ENCODE data around the gene NAP1L5.
A peak's percentile ranks its signal among the peaks of the same experiment; 100 is the strongest.

NAP1L5 gene, protein sequence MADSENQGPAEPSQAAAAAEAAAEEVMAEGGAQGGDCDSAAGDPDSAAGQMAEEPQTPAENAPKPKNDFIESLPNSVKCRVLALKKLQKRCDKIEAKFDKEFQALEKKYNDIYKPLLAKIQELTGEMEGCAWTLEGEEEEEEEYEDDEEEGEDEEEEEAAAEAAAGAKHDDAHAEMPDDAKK

GRCh38 chr4:88697588-88698329, at the start of gene NAP1L5:
NAP1L5 (minus strand) TSS chr4:88697829; CDS start chr4:88697754, 75 bp downstream.
- Mint-ChIP-seq H3K4me1 (peaks cover 18% of the 10 kb centered on the region), H3K9me3 (no peaks in the 10 kb centered on the region), H3K27me3 (no peaks in the 10 kb centered on the region), H3K4me3 (peak within 1 kb of the TSS; percentile 91), H3K27ac (peak within 1 kb of the TSS; percentile 79), H3K36me3 (peaks cover 3% of the 10 kb centered on the region)

- Mint-ChIP-seq H3K27me3 (no peaks in the 10 kb centered on the region), H3K36me3 (peaks cover 11% of the 10 kb centered on the region), H3K9me3 (no peaks in the 10 kb centered on the region), H3K4me1 (no peaks in the 10 kb centered on the region), H3K27ac (no peak overlapping the region), H3K4me3 (no peak overlapping the region)
Observed at GRCh38 chr4:88747351-88747750, 49.7 kb upstream of the NAP1L5 start.

GRCh38 chr4:88746206-88746605, 48.6 kb upstream of the NAP1L5 start:
- no peaks in the 10 kb centered on the region for H3K9me3 Mint-ChIP-seq
- H3K27ac Mint-ChIP-seq, result no peak overlapping the region
- H3K27me3 Mint-ChIP-seq, result no peaks in the 10 kb centered on the region
- no peak overlapping the region for H3K4me3 Mint-ChIP-seq
- peaks cover 12% of the 10 kb centered on the region for H3K36me3 Mint-ChIP-seq
- no peaks in the 10 kb centered on the region for H3K4me1 Mint-ChIP-seq

GRCh38 chr4:88745581-88746163, 48.0 kb upstream of the NAP1L5 start:
- H3K4me3 Mint-ChIP-seq, result no peak overlapping the region
- H3K4me1 Mint-ChIP-seq, result no peaks in the 10 kb centered on the region
- H3K9me3 Mint-ChIP-seq, result no peaks in the 10 kb centered on the region
- H3K27me3 Mint-ChIP-seq, result no peaks in the 10 kb centered on the region
- H3K36me3 Mint-ChIP-seq, result peaks cover 12% of the 10 kb centered on the region
- H3K27ac Mint-ChIP-seq, result no peak overlapping the region

- Mint-ChIP-seq H3K36me3 (peaks cover 12% of the 10 kb centered on the region), H3K4me1 (peaks cover 2% of the 10 kb centered on the region), H3K27me3 (no peaks in the 10 kb centered on the region), H3K27ac (no peak overlapping the region), H3K9me3 (no peaks in the 10 kb centered on the region), H3K4me3 (no peak overlapping the region)
Observed at GRCh38 chr4:88745175-88745574, 47.5 kb upstream of the NAP1L5 start.

- H3K36me3 Mint-ChIP-seq, result peaks cover 10% of the 10 kb centered on the region
- H3K27ac Mint-ChIP-seq, result no peak overlapping the region
Observed at GRCh38 chr4:88744609-88745008, 47.0 kb upstream of the NAP1L5 start.

DNA sequence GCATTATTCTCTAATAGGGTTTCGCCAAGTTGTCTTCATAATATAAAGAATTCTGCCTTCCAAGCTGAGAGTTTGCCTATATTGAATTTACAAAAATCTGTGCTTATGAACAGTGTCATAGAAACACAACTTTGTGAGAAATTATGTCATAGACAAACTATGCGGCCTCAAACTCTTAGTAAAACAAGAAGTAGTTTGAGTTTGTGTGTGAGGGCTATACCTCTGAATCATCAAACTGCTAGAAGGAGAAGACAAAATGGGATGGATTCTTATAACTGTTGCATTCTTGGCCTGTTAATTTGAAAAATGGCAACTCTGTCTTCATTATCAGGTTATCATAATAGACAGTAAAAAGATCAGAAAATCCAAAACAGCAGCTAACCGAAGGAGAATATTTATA, 46.1 kb upstream of the NAP1L5 start:
- Mint-ChIP-seq H3K36me3 (peaks cover 5% of the 10 kb centered on the region), H3K4me3 (no peak overlapping the region), H3K4me1 (peaks cover 9% of the 10 kb centered on the region), H3K27me3 (no peaks in the 10 kb centered on the region), H3K9me3 (no peaks in the 10 kb centered on the region), H3K27ac (no peak overlapping the region)

More at GRCh38 chr4:88744609-88745008, 47.0 kb upstream of the NAP1L5 start:
- H3K4me3 Mint-ChIP-seq, result no peak overlapping the region
- peaks cover 6% of the 10 kb centered on the region for H3K4me1 Mint-ChIP-seq
- no peaks in the 10 kb centered on the region for H3K27me3 Mint-ChIP-seq
- no peaks in the 10 kb centered on the region for H3K9me3 Mint-ChIP-seq

DNA sequence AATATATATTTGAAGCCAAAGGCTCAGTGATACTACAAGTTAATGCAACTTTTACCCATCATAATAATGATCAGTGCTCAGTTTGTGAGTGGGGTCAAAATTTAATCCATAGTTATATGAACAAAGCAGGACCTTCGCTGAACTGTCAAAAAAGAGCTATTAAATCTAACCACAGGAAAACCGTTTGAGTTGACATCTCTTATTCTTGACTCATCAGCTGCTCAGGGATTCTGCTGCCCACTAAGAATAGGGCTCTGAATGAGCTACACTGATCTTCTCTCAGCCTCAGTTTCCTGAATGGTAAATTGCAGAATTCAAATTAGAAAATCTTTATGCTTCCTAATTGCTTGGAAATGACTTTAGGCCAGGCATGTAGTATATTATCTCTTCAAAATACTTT, 44.9 kb upstream of the NAP1L5 start:
- Mint-ChIP-seq H3K4me3 (no peak overlapping the region), H3K36me3 (peaks cover 5% of the 10 kb centered on the region), H3K4me1 (peaks cover 20% of the 10 kb centered on the region), H3K9me3 (no peaks in the 10 kb centered on the region), H3K27me3 (no peaks in the 10 kb centered on the region), H3K27ac (no peak overlapping the region)

GRCh38 chr4:88738180-88738579, 40.6 kb upstream of the NAP1L5 start:
- Mint-ChIP-seq H3K36me3 (peaks cover 2% of the 10 kb centered on the region), H3K27ac (no peak overlapping the region), H3K4me3 (no peak overlapping the region), H3K9me3 (no peaks in the 10 kb centered on the region), H3K27me3 (no peaks in the 10 kb centered on the region), H3K4me1 (peaks cover 29% of the 10 kb centered on the region)

GRCh38 chr4:88737307-88737941, 39.8 kb upstream of the NAP1L5 start:
- Mint-ChIP-seq H3K27ac (no peak overlapping the region), H3K27me3 (no peaks in the 10 kb centered on the region), H3K9me3 (no peaks in the 10 kb centered on the region), H3K4me3 (peak overlapping the region; percentile 81), H3K36me3 (peaks cover 2% of the 10 kb centered on the region), H3K4me1 (peaks cover 29% of the 10 kb centered on the region)

- Mint-ChIP-seq H3K4me3 (no peak overlapping the region), H3K9me3 (no peaks in the 10 kb centered on the region), H3K27me3 (no peaks in the 10 kb centered on the region), H3K4me1 (peaks cover 29% of the 10 kb centered on the region), H3K36me3 (peaks cover 1% of the 10 kb centered on the region), H3K27ac (no peak overlapping the region)
Observed at GRCh38 chr4:88736264-88736663, 38.6 kb upstream of the NAP1L5 start.

- Mint-ChIP-seq H3K27ac (no peak overlapping the region), H3K27me3 (no peaks in the 10 kb centered on the region), H3K9me3 (no peaks in the 10 kb centered on the region), H3K36me3 (no peaks in the 10 kb centered on the region), H3K4me3 (no peak overlapping the region), H3K4me1 (peaks cover 29% of the 10 kb centered on the region)
Observed at GRCh38 chr4:88735564-88735963, 37.9 kb upstream of the NAP1L5 start.

GRCh38 chr4:88734403-88734949, 36.8 kb upstream of the NAP1L5 start:
- Mint-ChIP-seq H3K4me3 (no peak overlapping the region), H3K27ac (no peak overlapping the region), H3K4me1 (peaks cover 22% of the 10 kb centered on the region), H3K9me3 (no peaks in the 10 kb centered on the region), H3K36me3 (no peaks in the 10 kb centered on the region), H3K27me3 (no peaks in the 10 kb centered on the region)

DNA sequence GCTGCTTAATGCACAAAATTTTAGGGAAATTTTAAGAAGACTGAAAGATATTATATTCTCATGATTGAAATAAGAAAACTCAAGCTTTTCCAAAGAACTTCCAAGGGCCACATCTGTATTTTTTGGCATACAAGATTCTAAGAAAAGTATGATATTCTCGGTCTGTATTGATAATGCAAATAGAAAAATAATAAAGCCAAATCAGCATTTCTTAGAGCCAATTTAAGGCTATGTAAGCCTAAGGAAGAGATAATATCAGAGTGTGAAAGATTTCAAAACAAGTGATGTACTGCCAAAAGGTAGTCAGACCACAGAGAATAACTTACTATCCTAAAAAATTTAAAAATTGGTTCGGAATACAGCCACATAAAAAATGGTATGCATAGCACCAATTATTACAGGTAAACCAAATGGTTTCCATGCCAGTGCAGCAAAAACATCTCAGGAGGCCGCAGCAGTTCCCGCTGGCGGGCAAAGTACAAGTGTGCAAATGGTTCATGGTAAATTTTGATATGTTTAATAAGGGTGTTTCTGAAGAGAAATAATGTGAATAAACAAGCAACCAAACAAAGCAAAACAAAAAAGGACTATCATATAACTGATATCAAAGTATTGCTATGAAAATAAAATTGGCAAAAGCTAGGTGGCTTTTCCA, 35.2 kb upstream of the NAP1L5 start:
- Mint-ChIP-seq H3K9me3 (no peaks in the 10 kb centered on the region), H3K27me3 (no peaks in the 10 kb centered on the region), H3K4me1 (peaks cover 11% of the 10 kb centered on the region), H3K4me3 (no peak overlapping the region), H3K36me3 (peaks cover under 1% of the 10 kb centered on the region), H3K27ac (peak overlapping the region; percentile 55)

DNA sequence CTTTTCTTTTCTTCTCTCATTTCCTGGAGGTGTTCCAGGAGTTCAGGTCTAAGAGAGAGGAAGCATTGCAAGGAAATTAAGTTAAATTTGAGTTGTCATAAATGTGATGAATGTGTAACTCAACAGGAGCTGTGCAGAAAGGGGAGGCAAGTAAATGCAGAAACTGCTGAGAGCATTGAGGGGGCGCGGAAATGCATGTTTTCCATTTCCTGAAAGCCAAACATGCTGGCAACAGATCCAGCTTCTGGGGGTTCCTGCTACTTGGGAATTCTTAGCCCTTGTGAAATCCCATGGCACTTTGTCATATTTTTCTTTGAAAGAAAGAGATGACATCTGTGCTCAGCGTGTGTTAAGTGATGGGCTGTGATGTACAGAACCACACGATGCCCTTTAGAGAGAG, 33.8 kb upstream of the NAP1L5 start:
- no peaks in the 10 kb centered on the region for H3K27me3 Mint-ChIP-seq
- H3K36me3 Mint-ChIP-seq, result peaks cover 2% of the 10 kb centered on the region
- no peak overlapping the region for H3K4me3 Mint-ChIP-seq
- H3K9me3 Mint-ChIP-seq, result no peaks in the 10 kb centered on the region
- H3K4me1 Mint-ChIP-seq, result no peaks in the 10 kb centered on the region
- H3K27ac Mint-ChIP-seq, result peak overlapping the region; percentile 83

Measured in activated naive CD4-positive, alpha-beta T cell treated with anti-CD3 and anti-CD28 coated beads, Interleukin-2, amount 50 U/mL, for 24 hours (primary cell).